SW 1271 (cell line): ENCODE measurements around the gene SLA2.
"Not testable (repeated sequence)": the region's sequence is repeated elsewhere in the genome, so short reads cannot be mapped to it uniquely, and the experiment has no call there.

Source experiments
- DNase-seq, 2 experiments: peaks; one replicate each; lab custom pipeline; 2025; lab: John Stamatoyannopoulos, UW

Gene SLA2

DNA sequence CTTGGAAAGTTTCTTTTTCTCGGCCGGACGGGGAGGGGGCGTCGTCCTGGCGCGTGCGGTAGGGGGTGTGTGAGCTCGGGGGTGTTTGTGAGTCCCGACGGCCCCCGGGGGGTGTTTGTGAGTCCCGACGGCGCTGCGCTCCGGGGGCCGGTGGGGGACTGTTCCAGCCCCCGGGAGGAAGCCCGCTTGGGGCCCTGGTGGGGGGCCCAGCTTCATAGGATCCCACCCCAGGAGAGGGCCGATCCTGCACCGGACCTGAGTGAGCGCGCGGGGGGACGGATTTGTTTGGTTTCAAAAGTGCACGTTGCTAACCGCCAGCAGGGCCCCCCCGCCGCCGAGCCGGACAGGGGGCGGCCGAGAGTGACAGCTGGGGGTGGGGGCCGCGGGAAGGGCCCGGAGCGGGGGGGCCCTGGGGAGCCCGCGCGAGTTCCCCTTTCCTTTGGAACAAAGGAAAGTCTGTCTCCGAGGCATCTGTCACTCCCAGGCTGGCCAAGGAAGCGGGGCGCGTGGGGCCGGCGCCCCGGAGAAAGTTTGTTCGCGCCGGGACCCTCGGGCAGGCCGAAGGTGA, 72.1 kb downstream of the SLA2 start:
- no peak for DNase-seq

- DNase-seq = peak; percentile 93 to 96
Observed at GRCh38 chr20:36573103-36573797, 72.7 kb downstream of the SLA2 start, which contains the start of gene TGIF2. Gene TGIF2, plus strand, starts transcription at chr20:36573597. Its CDS starts 5,178 bp downstream, at chr20:36578775.

- DNase-seq = no peak
Observed at GRCh38 chr20:36572701-36573102, 73.3 kb downstream of the SLA2 start.

DNA sequence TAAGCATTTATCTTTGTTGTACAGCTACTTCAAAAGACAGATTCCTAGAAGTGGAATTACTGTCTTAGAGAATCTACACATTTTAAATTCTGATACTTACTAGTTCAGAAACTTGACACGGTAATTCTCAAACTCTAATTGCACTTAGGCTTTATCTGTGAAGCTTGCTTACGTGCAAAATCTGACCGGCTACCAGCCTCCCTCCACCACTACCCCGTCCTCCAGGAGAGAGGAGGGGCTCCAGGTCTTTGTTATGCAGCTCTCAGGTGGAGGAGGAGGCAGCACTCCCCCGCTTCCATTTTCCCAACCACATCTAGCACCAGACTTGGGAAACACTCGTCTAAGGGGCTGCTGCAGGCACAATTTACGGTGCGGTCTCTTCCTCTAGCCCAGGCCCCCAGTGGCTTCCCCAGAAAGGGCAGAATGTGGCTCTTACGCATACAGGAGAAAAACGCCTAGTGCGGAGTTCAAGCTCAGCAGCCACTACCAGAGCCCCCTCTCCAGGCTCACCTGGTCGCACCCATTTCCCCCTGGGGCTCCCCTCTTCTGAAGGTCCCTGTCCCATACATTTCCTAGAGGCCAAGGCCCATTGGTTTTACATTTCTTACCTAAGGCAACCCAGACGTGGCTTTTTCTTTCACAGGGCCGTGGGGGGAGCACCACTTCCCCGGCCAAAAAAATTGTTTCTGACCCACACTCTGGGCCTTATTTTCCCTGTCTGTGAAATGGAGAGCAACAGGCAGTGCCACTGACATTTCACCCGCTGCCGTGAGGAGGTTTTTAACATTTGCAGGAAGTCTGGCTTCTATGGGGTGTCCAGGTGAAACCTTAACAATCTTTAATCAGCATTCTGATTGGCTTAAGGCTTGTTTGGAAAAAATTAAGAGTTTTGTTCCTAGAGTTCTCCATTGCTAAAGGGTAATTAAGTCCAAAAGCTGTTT, 74.2 kb downstream of the SLA2 start:
- DNase-seq = no peak

DNA sequence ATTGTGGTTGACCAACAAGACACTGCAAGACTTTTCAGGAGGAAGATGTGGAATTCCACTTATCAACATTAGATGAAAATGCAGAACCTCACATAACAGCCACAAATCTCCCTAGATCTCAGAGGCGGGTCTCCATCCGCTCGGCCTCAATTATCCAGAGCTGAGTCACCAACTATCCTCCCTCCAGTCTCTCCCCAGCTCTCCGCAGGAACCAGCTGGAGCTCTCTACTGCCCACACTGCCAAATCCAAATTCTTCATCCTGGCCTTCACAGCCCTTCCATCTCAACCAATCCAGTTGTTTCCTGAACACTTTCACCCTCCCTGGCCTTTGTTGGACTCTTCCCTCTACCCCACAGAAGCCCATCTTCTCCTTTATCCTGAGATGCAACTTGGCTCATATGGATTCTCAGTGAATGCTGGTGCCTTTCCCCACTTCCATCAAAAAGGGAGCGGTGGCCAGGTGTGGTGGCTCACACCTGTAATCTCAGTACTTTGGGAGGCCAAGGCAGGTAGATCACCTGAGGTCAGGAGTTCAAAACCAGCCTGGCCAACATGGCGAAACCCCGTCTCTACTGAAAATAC, 76.1 kb downstream of the SLA2 start:
- DNase-seq = no peak

GRCh38 chr20:36565520-36565919, 80.5 kb downstream of the SLA2 start:
- DNase-seq = no peak

DNA sequence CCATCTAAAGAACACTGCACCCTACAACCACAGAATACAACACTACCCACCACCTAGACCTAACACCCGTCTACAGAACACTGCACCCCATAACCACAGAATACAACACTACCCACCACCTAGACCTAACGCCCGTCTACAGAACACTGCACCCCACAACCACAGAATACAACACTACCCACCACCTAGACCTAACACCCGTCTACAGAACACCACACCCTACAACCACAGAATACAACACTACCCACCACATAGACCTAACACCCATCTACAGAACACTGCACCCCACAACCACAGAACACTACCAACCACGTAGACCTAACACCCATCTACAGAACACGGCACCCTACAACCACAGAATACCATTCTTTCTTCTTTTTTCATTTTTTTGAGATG, 81.3 kb downstream of the SLA2 start:
- DNase-seq = not testable (repeated sequence)

GRCh38 chr20:36564078-36564725, 81.8 kb downstream of the SLA2 start:
- not testable (repeated sequence) for DNase-seq

GRCh38 chr20:36563374-36563773, 82.6 kb downstream of the SLA2 start:
- no peak for DNase-seq

- no peak for DNase-seq
Observed at GRCh38 chr20:36562724-36563123, 83.3 kb downstream of the SLA2 start.
